ENCODE data around the gene HOXC9.

HOXC9 gene

GRCh38 chr12:54016051-54016450 lies 16.1 kb downstream of the HOXC9 start:
- no peak for DNase-seq

DNA sequence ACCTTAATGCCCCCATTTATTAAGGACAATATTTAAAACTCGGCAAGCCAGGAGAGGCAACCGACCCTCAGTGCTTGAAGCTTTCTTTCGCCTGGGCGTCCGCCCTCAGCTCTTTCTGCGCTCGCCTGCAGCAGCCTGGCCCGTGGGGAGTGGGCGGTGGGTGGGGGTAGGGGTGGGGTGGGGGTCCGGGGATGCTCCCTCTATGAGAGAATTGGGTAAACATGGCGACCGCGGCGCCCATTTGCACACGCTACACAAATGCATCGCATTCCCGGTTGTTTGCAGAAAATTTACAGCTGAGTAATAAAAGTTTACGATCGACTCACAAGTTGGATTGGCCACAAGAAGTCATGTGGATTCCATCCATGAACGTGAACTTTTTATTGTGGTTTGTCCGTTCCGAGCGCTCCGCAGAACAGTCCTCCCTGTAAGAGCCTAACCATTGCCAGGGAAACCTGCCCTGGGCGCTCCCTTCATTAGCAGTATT lies 16.6 kb downstream of the HOXC9 start:
- no peak for DNase-seq

DNA sequence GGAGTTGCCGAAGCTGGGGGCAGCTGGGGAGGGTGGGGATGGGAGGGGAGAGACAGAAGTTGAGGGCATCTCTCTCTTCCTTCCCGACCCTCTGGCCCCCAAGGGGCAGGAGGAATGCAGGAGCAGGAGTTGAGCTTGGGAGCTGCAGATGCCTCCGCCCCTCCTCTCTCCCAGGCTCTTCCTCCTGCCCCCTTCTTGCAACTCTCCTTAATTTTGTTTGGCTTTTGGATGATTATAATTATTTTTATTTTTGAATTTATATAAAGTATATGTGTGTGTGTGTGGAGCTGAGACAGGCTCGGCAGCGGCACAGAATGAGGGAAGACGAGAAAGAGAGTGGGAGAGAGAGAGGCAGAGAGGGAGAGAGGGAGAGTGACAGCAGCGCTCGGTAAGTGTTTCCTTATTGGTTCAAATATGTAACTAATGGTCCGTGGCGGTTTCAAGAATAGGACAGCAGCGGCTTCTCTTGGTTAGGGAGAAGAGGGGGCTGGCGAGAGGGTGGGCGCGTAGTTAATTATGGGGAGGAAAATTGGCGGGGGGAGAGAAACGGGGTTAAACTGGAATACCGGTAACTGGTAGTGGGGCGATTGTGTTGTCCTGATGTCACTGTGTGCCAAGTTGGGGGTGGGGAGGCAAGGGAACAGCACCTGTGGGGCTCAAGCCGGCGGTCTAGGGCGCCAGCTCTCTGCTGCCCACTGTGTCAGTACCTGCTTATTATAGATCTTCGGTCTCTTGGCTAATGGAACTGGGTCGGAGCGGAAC lies 17.2 kb downstream of the HOXC9 start:
- DNase-seq, result no peak

DNA sequence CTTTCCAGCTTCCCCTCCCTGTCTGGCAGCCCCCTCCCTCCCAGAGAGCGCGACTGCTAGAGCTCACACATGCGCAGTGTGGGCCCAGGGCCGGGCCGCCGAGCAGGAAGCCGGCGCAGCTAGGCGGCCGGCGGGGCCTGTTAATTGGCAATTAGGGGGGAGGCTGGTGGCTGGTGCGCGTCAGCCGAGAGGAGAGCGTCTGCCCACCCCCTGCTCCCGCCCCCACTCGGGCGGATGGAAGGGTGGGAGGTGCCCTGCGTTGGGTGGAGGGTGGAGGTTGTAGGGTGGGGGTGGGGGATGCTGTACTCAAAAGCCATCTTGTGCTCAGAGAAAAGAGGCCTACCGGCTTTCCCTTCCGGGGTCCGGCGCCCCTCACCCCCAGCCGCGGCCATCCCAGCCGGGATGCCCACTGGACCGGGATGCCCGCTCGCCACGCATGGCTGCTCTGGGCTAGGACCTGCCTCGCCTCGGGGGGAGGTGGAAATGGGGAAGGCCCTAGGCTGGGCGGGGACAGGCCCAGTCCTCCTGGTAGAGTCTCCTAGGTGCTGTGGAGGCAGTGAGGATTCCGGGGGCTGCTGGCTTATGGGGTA lies 18.0 kb downstream of the HOXC9 start:
- peak; percentile 22 for DNase-seq

- DNase-seq, result no peak
Observed at GRCh38 chr12:54018468-54018984, 18.6 kb downstream of the HOXC9 start.

- no peak for DNase-seq
Observed at GRCh38 chr12:54019091-54019811, 19.3 kb downstream of the HOXC9 start.

- DNase-seq, result no peak
Observed at GRCh38 chr12:54019924-54020590, 20.1 kb downstream of the HOXC9 start.

DNA sequence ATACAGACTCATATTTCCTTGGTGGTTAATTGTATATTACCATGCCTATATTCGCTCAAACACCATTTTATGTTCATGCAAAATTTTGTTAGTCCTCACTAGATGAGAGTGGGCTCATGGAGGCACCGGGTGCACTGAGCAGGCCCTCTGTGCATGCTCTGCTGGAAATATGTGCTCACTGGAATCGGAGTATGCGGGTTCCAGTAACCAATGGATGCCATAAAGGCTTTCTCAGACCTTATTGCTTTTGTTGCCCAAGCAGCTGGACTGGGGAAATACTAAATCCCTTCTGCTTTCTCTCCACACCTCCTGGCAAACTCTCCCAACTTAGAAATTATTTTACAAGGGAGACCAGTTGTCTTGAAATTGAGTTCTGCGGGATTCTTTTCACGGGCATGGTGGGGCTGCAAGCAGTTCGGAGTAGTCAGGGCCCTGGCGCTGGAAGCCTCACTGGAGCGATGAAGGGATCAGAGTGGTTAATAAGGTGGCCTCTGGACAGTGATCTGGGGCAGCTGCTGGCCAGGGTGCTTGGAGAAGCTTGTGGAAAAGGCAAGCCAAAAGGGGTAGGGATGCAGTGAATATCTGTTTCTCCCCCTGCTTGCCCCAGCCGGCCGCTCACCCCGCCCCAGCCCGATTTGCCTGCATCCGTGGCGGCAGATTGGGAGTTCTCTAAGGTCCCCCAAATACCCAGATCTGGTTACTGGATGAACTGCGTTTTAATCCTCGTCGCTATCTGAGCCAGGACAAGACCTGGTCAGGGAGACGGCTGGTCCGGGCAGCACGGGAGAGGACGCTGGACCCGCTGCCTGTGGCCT lies 20.8 kb downstream of the HOXC9 start:
- no peak for DNase-seq

DNA sequence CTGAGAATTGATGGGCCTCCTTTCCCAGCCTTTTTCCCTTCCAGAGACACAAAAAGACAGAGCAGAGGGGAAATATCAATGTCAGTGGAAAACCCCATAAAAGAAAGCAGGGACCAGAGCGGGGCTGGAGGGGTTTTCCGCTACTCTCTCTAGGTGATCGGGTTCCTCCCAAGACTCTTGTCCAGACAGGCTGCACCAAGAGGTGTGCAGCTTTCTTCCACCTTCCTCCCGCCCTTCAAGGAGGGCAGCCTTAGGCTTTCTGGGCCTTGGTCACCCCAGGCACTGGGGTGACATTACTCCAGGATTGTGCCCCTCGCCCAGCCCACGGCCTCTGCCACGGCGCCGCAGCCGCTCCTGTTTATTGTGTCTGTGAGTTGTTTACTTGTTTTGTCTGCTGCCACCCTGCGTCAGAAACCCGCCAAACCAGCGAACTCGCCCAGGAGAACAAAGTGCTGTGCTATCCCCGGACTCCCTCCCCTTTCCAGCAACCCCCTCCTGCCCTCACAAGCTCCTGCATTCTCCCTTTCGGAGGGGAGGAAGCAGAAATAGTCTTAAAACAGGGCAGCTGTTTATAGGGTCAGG lies 21.6 kb downstream of the HOXC9 start:
- no peak for DNase-seq

- no peak for DNase-seq
Observed at GRCh38 chr12:54022960-54023884, 23.3 kb downstream of the HOXC9 start.

GRCh38 chr12:54024127-54024526 lies 24.2 kb downstream of the HOXC9 start:
- DNase-seq, result no peak

DNA sequence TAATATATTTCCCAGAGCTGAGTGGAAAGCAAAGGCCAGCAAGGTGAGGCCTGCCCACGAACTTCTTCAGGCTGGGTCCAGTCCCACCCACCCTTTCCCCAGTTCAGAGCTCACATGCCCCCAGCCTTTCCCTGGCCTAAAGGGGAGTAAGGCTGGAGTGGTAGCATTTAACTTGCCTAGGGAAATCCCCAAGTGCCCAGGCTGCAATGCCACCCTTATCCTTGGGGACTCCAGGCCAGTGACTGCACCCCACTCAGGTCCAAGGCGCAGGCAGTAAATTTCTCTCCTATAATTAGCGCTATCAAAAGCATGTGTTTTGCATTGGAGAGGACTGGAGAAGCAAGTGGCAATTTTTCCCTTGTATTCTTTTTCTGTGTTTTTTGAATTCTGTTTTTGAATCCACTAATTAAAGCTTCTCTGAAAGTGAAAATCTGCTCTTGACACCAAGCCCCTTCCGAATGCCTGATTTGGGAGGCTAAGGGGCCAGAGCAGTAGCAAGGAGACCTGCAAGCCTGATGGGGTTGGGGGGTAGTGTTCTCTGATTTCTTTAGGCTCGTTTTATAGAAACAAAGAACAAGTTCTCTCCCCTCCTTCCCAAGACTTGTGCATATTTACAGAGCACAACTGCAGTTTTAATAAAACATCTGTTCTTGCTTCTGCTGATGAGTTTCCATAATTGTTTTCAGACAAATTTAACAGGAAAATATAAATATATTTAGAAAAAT lies 24.8 kb downstream of the HOXC9 start:
- DNase-seq, result no peak

GRCh38 chr12:54025499-54026405 lies 25.8 kb downstream of the HOXC9 start:
- DNase-seq, result no peak

DNA sequence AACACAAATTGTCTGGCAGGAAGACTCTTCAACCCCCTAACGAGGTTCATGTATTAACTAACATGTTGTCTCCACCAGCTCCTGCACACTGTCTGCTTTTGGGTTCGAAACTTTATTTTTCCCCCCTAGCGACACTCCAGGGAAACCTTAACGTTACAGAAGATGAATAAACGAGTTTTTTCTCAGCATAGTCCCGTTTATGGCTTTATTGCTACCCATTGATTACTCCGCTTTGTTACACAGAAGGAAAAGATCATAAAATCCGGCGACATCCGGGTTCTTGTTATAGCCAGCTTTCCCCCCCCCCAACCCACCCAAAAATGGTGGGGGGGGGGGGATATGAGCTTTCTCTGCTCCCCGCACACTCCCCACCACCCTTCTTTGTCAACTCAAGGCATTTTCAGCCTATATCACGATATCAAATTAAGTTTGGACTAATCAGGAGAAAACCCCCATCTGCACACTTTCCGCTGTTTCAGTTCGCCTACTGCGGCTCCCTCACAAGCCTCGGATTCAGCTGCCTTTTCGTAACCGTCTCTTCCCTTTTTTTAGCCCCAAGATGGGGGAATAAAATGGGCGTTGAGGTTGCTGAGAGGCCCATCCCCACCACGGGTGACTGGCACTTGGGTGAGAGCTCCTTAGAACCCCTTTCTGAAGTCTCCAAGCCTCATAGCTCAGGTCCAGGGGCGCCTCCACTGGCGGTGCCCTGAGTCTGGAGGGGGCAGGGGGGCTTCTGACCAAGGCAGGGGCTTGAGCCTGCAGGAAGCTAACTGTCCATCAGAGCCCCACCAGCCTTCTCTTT lies 26.9 kb downstream of the HOXC9 start:
- DNase-seq, result no peak

GRCh38 chr12:54027442-54027786 lies 27.5 kb downstream of the HOXC9 start:
- no peak for DNase-seq

DNA sequence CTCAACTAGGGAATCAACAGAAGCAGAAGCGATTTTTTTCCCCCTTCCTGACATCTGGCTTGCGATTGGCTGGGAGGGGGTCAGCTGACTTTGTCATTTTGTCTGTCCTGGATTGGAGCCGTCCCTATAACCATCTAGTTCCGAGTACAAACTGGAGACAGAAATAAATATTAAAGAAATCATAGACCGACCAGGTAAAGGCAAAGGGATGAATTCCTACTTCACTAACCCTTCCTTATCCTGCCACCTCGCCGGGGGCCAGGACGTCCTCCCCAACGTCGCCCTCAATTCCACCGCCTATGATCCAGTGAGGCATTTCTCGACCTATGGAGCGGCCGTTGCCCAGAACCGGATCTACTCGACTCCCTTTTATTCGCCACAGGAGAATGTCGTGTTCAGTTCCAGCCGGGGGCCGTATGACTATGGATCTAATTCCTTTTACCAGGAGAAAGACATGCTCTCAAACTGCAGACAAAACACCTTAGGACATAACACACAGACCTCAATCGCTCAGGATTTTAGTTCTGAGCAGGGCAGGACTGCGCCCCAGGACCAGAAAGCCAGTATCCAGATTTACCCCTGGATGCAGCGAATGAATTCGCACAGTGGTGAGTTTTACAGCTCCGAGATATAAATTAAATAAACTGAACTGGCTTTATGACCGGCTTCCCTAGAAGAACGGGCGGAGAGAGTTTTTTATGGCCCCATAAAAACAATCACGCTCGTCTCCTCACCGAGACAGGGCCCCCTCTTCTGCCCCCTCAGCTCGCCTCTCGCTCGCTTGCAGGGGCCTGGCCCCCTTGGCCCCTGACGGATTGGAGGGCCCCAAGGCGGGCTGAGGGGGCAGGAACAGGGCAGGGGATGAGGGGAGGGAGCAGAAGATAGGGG lies 28.6 kb downstream of the HOXC9 start, which contains the start of gene HOXC6:
TSS of gene HOXC6 (plus strand) at position 127 of the 888 bp plus-strand sequence. CDS start at position 209, 82 bp downstream.
- no peak for DNase-seq

All from NCI-H1436 treated with DMSO at 0.1 percent for 48 hours (cell line).